OCI-LY3 (cell line): ENCODE data around the gene CD63.

Experiments used
- EZH2phosphoT487 ChIP-seq: fragments of 200-600 bp; shearing (Covaris generic); IDR thresholded peaks from 2 replicates; pipeline ENCODE4 v1.6.1; 2018; ENCODE audit warnings: antibody characterized with exemption, mixed run types, low read depth
- TF ChIP-seq, protein P1 (sequence below): fragments of 200-600, 300-600 bp; sonication (generic); IDR thresholded peaks from 2 replicates; pipeline ENCODE4 v1.5.1; 2014; ENCODE audit warnings: antibody characterized with exemption, low read length, low read depth

DNA sequence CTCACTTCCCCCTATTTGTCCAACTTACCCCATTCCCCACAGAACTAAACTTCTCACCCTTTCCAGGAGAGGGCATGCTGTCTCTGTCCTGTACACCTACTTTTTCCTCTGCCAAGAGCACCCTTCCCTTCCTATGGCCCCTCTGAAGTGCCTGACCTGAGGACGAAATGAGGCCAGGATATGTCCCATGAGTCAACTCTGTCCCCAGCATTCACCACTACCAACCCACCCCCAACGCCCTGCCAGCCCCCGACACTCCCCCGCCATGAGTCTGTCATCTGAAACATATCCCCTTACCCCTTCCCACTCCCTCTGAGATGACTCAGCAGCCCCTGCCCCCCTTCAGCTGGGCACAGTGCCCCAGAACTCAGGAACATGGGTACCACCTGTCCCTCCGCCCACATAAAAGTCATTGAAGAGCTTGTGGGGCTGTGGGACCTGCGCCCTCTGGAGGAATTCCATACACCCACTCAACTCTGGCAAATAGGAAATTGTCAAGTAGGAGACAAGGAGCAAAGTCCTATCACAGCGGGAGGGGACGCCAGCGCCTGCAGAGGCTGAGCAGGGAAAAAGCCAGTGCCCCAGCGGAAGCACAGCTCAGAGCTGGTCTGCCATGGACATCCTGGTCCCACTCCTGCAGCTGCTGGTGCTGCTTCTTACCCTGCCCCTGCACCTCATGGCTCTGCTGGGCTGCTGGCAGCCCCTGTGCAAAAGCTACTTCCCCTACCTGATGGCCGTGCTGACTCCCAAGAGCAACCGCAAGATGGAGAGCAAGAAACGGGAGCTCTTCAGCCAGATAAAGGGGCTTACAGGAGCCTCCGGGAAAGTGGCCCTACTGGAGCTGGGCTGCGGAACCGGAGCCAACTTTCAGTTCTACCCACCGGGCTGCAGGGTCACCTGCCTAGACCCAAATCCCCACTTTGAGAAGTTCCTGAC is 47.4 kb downstream of the CD63 start:
- TF ChIP-seq, protein P1, sequence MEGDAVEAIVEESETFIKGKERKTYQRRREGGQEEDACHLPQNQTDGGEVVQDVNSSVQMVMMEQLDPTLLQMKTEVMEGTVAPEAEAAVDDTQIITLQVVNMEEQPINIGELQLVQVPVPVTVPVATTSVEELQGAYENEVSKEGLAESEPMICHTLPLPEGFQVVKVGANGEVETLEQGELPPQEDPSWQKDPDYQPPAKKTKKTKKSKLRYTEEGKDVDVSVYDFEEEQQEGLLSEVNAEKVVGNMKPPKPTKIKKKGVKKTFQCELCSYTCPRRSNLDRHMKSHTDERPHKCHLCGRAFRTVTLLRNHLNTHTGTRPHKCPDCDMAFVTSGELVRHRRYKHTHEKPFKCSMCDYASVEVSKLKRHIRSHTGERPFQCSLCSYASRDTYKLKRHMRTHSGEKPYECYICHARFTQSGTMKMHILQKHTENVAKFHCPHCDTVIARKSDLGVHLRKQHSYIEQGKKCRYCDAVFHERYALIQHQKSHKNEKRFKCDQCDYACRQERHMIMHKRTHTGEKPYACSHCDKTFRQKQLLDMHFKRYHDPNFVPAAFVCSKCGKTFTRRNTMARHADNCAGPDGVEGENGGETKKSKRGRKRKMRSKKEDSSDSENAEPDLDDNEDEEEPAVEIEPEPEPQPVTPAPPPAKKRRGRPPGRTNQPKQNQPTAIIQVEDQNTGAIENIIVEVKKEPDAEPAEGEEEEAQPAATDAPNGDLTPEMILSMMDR = peak; percentile 49
- no peak for TF ChIP-seq EZH2phosphoT487
